B cell (primary cell): ENCODE measurements around the gene TMEM164. TPM values are rescaled to one million over a fixed set of nuclear protein-coding genes. Genes with fewer than 3 reads are reported as not detected.
"Not testable (repeated sequence)": the region's sequence is repeated elsewhere in the genome, so short reads cannot be mapped to it uniquely, and the experiment has no call there.

Source experiments
- ATAC-seq: fragments of 200-7000 bp; cut with Tn5 transposase; one replicate; pipeline ENCODE4 v1.10.0; 2021; ENCODE audit warnings: low read depth, mild to moderate bottlenecking, moderate number of reproducible peaks, moderate library complexity
- CTCF ChIA-PET: fragments of 350-600 bp; sonication (Branson Sonifier 250); formaldehyde crosslinking; loops from one replicate; lab custom pipeline; 2021; ENCODE audit warnings: antibody characterized with exemption, inconsistent platforms; lab: Charles Lee
- POLR2A ChIA-PET: fragments of 350-600 bp; sonication (Branson Sonifier 250); formaldehyde crosslinking; loops from one replicate; lab custom pipeline; 2021; ENCODE audit warnings: antibody characterized with exemption; lab: Charles Lee
- DNase-seq: peaks from one replicate; pipeline ENCODE4 v3.0.0; 2013
- H2AFZ ChIP-seq: 2 replicates; pipeline ENCODE4 v1.6.1; 2012; ENCODE audit warnings: mild to moderate bottlenecking, low read depth, low read length; ENCODE audit not compliant: insufficient read depth, poor library complexity, severe bottlenecking
- H3K27ac ChIP-seq, 2 donors: 1 replicate in 1 of 2; 2 replicates in 1 of 2; pipeline ENCODE4 v1.5.1; 2012 to 2013; ENCODE audit warnings: low read length in 2 of 2, mild to moderate bottlenecking in 2 of 2, moderate library complexity in 1 of 2
- H3K27me3 ChIP-seq, 4 experiments: fragments of 200-600 bp in 1 of 4; sonication (generic) in 1 of 4; replicated peaks in 1 of 4; 1 replicate in 2 of 4; 2 replicates in 2 of 4; pipeline versions ENCODE4 v1.6.1 to v1.7.0; 2013 to 2016; ENCODE audit warnings: low read length in 3 of 4, mild to moderate bottlenecking in 2 of 4, mixed read lengths in 1 of 4, moderate library complexity in 1 of 4; ENCODE audit not compliant: insufficient read depth in 4 of 4, control insufficient read depth in 3 of 4; ENCODE audit errors: control extremely low read depth in 1 of 4
- H3K36me3 ChIP-seq, 2 experiments: replicated peaks in 1 of 2; 1 replicate in 1 of 2; 2 replicates in 1 of 2; pipeline versions ENCODE4 v1.6.1 to v1.7.1; 2013; ENCODE audit warnings: low read length in 1 of 2; ENCODE audit not compliant: insufficient read depth in 2 of 2, control insufficient read depth in 1 of 2; ENCODE audit errors: control extremely low read depth in 1 of 2, extremely low read depth in 1 of 2
- H3K4me1 ChIP-seq, 2 donors: fragments of 200-600 bp in 1 of 2; sonication (generic) in 1 of 2; 1 replicate in 1 of 2; 2 replicates in 1 of 2; pipeline versions ENCODE4 v1.5.1 to v1.6.1; 2013 to 2017; ENCODE audit warnings: low read length in 2 of 2; ENCODE audit not compliant: control insufficient read depth in 2 of 2, insufficient read depth in 2 of 2
- H3K4me2 ChIP-seq: replicated peaks from 2 replicates; pipeline ENCODE3; 2012; ENCODE audit warnings: mild to moderate bottlenecking, low read depth, low read length; ENCODE audit not compliant: poor library complexity, severe bottlenecking
- H3K4me3 ChIP-seq, 5 experiments: fragments of 200-600 bp in 1 of 5; sonication (generic) in 1 of 5; 1 replicate in 3 of 5; 2 replicates in 2 of 5; pipeline versions ENCODE4 v1.5.1 to v1.7.0; 2011 to 2016; ENCODE audit warnings: low read length in 4 of 5, mild to moderate bottlenecking in 4 of 5, low read depth in 2 of 5, control low read depth in 1 of 5, moderate library complexity in 1 of 5; ENCODE audit not compliant: insufficient read depth in 1 of 5; ENCODE audit errors: control extremely low read depth in 1 of 5, extremely low read depth in 1 of 5
- H3K79me2 ChIP-seq: fragments of 200-600 bp; sonication (generic); one replicate; pipeline ENCODE4 v1.6.0; 2016; ENCODE audit warnings: low read length; ENCODE audit not compliant: control insufficient read depth, insufficient read depth
- H3K9ac ChIP-seq: fragments of 200-600 bp; sonication (generic); 2 replicates; pipeline ENCODE4 v1.6.1; 2017; ENCODE audit warnings: mild to moderate bottlenecking, low read length, moderate library complexity
- H3K9me3 ChIP-seq, 3 donors: one replicate each; pipeline versions ENCODE4 v1.6.1 to v1.7.1; 2013; ENCODE audit warnings: low read length in 2 of 3; ENCODE audit not compliant: control insufficient read depth in 2 of 3, insufficient read depth in 1 of 3; ENCODE audit errors: control extremely low read depth in 1 of 3
- H4K20me1 ChIP-seq: 2 replicates; pipeline ENCODE4 v1.6.0; 2012; ENCODE audit warnings: mild to moderate bottlenecking, low read length; ENCODE audit not compliant: insufficient read depth, control insufficient read depth, poor library complexity, severe bottlenecking
- H3K27ac Mint-ChIP-seq: one replicate; pipeline ENCODE4 v1.8.0; 2021; ENCODE audit warnings: mixed read lengths
- H3K27me3 Mint-ChIP-seq: one replicate; pipeline ENCODE4 v1.8.0; 2021; ENCODE audit warnings: mixed read lengths
- H3K4me1 Mint-ChIP-seq: one replicate; pipeline ENCODE4 v1.8.0; 2021; ENCODE audit warnings: mixed read lengths
- H3K4me3 Mint-ChIP-seq: one replicate; pipeline ENCODE4 v1.8.0; 2021; ENCODE audit warnings: mixed read lengths
- H3K9me3 Mint-ChIP-seq: one replicate; pipeline ENCODE4 v1.8.0; 2022; ENCODE audit warnings: mixed read lengths; ENCODE audit not compliant: insufficient read depth
- EZH2 ChIP-seq: IDR thresholded peaks from 2 replicates; pipeline ENCODE4 v1.6.1; 2012; ENCODE audit warnings: borderline replicate concordance, low read depth, mild to moderate bottlenecking, moderate library complexity, low read length; ENCODE audit not compliant: insufficient read depth, poor library complexity, severe bottlenecking
- WGBS: methylation state at CpG from one replicate; pipeline ENCODE4 v1.1.5; 2013; ENCODE audit warnings: missing lambda C conversion rate; ENCODE audit not compliant: insufficient coverage; 5-methylcytosine and 5-hydroxymethylcytosine counted together
- intact Hi-C: fragments of 100-400 bp; cut with micrococcal nuclease; formaldehyde crosslinking; loops from one replicate; pipeline ENCODE4 v1.10.0; 2022
- polyA plus RNA-seq: library from polyadenylated mRNA; depleted of rRNA; stranded (reverse); fragments of >200 nt; gene quantifications from 2 replicates; pipeline ENCODE4 v1.2.3, GENCODE V29; 2012
- total RNA-seq, 2 donors: library from RNA; stranded (reverse); fragments of 120-200 nt in 1 of 2; gene quantifications; 1 replicate in 1 of 2; 2 replicates in 1 of 2; pipeline versions ENCODE4 v1.2.3 to v1.2.4, GENCODE V29; 2013 to 2022
- TF ChIP-seq, protein P1 (sequence below): fragments of 200-600 bp; IDR thresholded peaks from one replicate; pipeline ENCODE4 v1.8.0; 2022; ENCODE audit warnings: antibody characterized with exemption, mild to moderate bottlenecking

Gene TMEM164
- total and polyA plus RNA-seq, 2 donors (not counting 1 experiment from before 2014, with no cell fraction given) = 9.4 to 26.6 TPM

DNA sequence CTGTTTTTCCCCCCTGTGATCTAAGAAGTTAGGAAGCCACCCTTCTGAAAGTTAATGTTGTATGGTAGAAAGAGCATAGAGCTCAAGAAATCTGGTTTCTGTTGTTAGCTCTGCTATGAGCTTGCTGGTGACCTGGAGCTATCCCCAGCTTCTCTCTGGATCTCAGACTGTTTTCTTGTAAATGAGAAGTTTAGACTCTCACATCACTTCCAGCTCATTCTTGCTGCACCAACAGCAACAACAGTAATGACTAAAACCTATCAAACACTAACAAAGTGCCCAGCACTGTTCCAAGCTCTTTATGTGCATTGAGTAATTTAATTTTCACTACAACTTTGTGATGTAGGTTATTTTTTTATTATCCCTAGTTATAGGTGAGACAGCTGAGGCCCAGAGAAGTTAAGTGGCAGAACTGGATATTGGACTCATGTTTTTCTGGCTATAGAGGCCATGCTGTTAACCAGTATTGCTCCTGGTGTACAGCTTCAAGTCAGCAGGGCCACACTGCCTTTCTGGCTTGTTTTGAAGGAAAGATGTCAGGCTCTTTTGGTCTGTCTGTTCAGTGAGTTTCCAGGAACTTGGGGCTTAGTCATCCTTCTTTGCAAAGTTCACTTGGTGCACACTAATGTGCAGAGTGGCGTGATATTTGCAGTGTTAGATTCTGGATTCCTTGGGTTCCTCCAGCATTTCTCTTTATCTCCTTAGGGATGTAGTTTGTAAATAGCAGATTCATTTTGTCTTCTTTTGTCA is 27.8 kb upstream of the TMEM164 start:
- no peak for ATAC-seq
- TF ChIP-seq, protein P1, sequence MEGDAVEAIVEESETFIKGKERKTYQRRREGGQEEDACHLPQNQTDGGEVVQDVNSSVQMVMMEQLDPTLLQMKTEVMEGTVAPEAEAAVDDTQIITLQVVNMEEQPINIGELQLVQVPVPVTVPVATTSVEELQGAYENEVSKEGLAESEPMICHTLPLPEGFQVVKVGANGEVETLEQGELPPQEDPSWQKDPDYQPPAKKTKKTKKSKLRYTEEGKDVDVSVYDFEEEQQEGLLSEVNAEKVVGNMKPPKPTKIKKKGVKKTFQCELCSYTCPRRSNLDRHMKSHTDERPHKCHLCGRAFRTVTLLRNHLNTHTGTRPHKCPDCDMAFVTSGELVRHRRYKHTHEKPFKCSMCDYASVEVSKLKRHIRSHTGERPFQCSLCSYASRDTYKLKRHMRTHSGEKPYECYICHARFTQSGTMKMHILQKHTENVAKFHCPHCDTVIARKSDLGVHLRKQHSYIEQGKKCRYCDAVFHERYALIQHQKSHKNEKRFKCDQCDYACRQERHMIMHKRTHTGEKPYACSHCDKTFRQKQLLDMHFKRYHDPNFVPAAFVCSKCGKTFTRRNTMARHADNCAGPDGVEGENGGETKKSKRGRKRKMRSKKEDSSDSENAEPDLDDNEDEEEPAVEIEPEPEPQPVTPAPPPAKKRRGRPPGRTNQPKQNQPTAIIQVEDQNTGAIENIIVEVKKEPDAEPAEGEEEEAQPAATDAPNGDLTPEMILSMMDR = no peak
- no peak for TF ChIP-seq EZH2
- H2AFZ ChIP-seq = no peak overlapping the region
- H3K27me3 Mint-ChIP-seq = peaks cover 13% of the 10 kb centered on the region
- no peak overlapping the region for H3K4me2 ChIP-seq
- no CpG with 5 or more reads among the region's 1 CpG for WGBS
- H3K4me1 Mint-ChIP-seq = no peaks in the 10 kb centered on the region
- no peak overlapping the region for H3K27ac ChIP-seq
- no peak overlapping the region for H3K27ac Mint-ChIP-seq
- H3K4me1 ChIP-seq = no peaks in the 10 kb centered on the region
- H3K36me3 ChIP-seq = no peaks in the 10 kb centered on the region
- H3K79me2 ChIP-seq = no peaks in the 10 kb centered on the region
- H3K9me3 ChIP-seq = no peaks in the 10 kb centered on the region
- peaks cover 0 to 3% (median under 1%) of the 10 kb centered on the region in 4 experiments for H3K27me3 ChIP-seq
- intact Hi-C loops = no loop called here
- H3K4me3 Mint-ChIP-seq = no peak overlapping the region
- no peak overlapping the region for H3K9ac ChIP-seq
- no peaks in the 10 kb centered on the region for H3K9me3 Mint-ChIP-seq
- H4K20me1 ChIP-seq = no peaks in the 10 kb centered on the region
- POLR2A ChIA-PET = no interaction called here
- CTCF ChIA-PET = no interaction called here
- no peak for DNase-seq
- no peak overlapping the region for H3K4me3 ChIP-seq

DNA sequence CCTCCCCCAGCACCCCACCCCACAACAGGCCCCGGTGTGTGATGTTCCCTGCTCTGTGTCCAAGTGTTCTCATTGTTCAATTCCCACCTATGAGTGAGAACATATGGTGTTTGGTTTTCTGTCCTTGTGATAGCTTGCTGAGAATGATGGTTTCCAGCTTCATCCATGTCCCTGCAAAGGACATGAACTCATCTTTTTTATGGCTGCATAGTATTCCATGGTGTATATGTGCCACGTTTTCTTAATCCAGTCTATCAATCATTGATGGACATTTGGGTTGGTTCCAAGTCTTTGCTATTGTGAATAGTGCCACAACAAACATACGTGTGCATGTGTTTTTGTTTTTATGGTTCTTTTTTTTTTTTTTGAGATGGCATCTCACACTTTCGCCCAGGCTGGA is 17.7 kb upstream of the TMEM164 start:
- H3K4me3 Mint-ChIP-seq, H2AFZ ChIP-seq, H3K9me3 ChIP-seq, H3K27me3 ChIP-seq, DNase-seq, CTCF ChIA-PET, H3K27ac ChIP-seq, H3K4me2 ChIP-seq, H3K9me3 Mint-ChIP-seq, H3K27ac Mint-ChIP-seq, H3K4me3 ChIP-seq, H3K79me2 ChIP-seq, H3K36me3 ChIP-seq, ATAC-seq, H3K9ac ChIP-seq, H4K20me1 ChIP-seq, H3K27me3 Mint-ChIP-seq, intact Hi-C loops, H3K4me1 ChIP-seq, H3K4me1 Mint-ChIP-seq, POLR2A ChIA-PET: not testable (repeated sequence)
- no CpG with 5 or more reads among the region's 4 CpGs for WGBS
